HG02884 (cell line): Measurements from ENCODE around the gene ZDHHC3.
"Not testable (repeated sequence)": the region's sequence is repeated elsewhere in the genome, so short reads cannot be mapped to it uniquely, and the experiment has no call there.

Experiments
- ATAC-seq: cut with Tn5 transposase; IDR thresholded peaks from one replicate; pipeline ENCODE4 v1.9.1; 2021; ENCODE audit warnings: mild to moderate bottlenecking, moderate library complexity; ENCODE audit not compliant: unreplicated experiment

ZDHHC3 gene

GRCh38 chr3:44996556-44996969 is 20.6 kb upstream of the ZDHHC3 start:
- no peak for ATAC-seq

GRCh38 chr3:44995142-44995770 is 19.3 kb upstream of the ZDHHC3 start:
- ATAC-seq: no peak

GRCh38 chr3:44993471-44994205 is 17.7 kb upstream of the ZDHHC3 start:
- no peak for ATAC-seq

- no peak for ATAC-seq
These were observed 16.8 kb upstream of the ZDHHC3 start for GRCh38 chr3:44992555-44993470.

GRCh38 chr3:44991326-44991725 is 15.4 kb upstream of the ZDHHC3 start:
- ATAC-seq: no peak

GRCh38 chr3:44989636-44990373 is 13.8 kb upstream of the ZDHHC3 start:
- no peak for ATAC-seq

- no peak for ATAC-seq
These were observed 13.2 kb upstream of the ZDHHC3 start for GRCh38 chr3:44989141-44989540.

GRCh38 chr3:44988073-44988472 is 12.1 kb upstream of the ZDHHC3 start:
- ATAC-seq: no peak

- no peak for ATAC-seq
These were observed 11.4 kb upstream of the ZDHHC3 start for GRCh38 chr3:44987332-44987731.

GRCh38 chr3:44986330-44986729 is 10.4 kb upstream of the ZDHHC3 start:
- not testable (repeated sequence) for ATAC-seq

- no peak for ATAC-seq
These were observed 8.4 kb upstream of the ZDHHC3 start for GRCh38 chr3:44984335-44984734.

- no peak for ATAC-seq
These were observed 7.5 kb upstream of the ZDHHC3 start for GRCh38 chr3:44983484-44983941.

- ATAC-seq: no peak
These were observed 6.8 kb upstream of the ZDHHC3 start for GRCh38 chr3:44982817-44983216.

GRCh38 chr3:44981751-44982150 is 5.8 kb upstream of the ZDHHC3 start:
- ATAC-seq: no peak

- ATAC-seq: no peak
These were observed 5.2 kb upstream of the ZDHHC3 start for GRCh38 chr3:44981220-44981619.

GRCh38 chr3:44974416-44974815 is 1.6 kb downstream of the ZDHHC3 start:
- no peak for ATAC-seq

- no peak for ATAC-seq
These were observed 5.0 kb downstream of the ZDHHC3 start for GRCh38 chr3:44970926-44971490.

GRCh38 chr3:44969828-44970179 is 6.2 kb downstream of the ZDHHC3 start:
- ATAC-seq: no peak

- no peak for ATAC-seq
These were observed 6.7 kb downstream of the ZDHHC3 start for GRCh38 chr3:44969154-44969827.

GRCh38 chr3:44968447-44968858 is 7.5 kb downstream of the ZDHHC3 start:
- no peak for ATAC-seq
